MM.1S (cell line): Measurements from ENCODE around the gene PCNX3.

ENCODE experiments used
- DNase-seq: peaks from one replicate; pipeline ENCODE4 v3.0.0-alpha.2; 2015
- H2AFZ ChIP-seq: fragments of 300-600 bp; sonication (generic); 2 replicates; pipeline ENCODE4 v1.6.0; 2016; ENCODE audit warnings: antibody characterized with exemption, low read length
- H3F3A ChIP-seq: fragments of 300-600 bp; sonication (generic); 2 replicates; pipeline ENCODE4 v1.6.1; 2016; ENCODE audit warnings: mild to moderate bottlenecking, antibody characterized with exemption, low read length, moderate library complexity, mixed read lengths; ENCODE audit not compliant: insufficient read depth
- H3K27ac ChIP-seq: fragments of 300-600 bp; sonication (generic); 2 replicates; pipeline ENCODE4 v1.5.1; 2016; ENCODE audit warnings: mild to moderate bottlenecking, low read length
- H3K27me3 ChIP-seq: fragments of 300-600 bp; sonication (generic); replicated peaks from 2 replicates; pipeline ENCODE4 v1.6.0; 2016; ENCODE audit warnings: low read length; ENCODE audit not compliant: insufficient read depth
- H3K36me3 ChIP-seq: fragments of 300-600 bp; sonication (generic); replicated peaks from 2 replicates; pipeline ENCODE4 v1.6.1; 2016; ENCODE audit warnings: mild to moderate bottlenecking, low read length, mixed read lengths; ENCODE audit not compliant: insufficient read depth
- H3K4me1 ChIP-seq: fragments of 300-600 bp; sonication (generic); 2 replicates; pipeline ENCODE4 v1.6.1; 2016; ENCODE audit warnings: low read length, mixed read lengths
- H3K4me2 ChIP-seq: fragments of 300-600 bp; sonication (generic); 2 replicates; pipeline ENCODE4 v1.6.0; 2016; ENCODE audit warnings: low read depth, low read length
- H3K4me3 ChIP-seq: fragments of 300-600 bp; sonication (generic); 2 replicates; pipeline ENCODE4 v1.5.1; 2016; ENCODE audit warnings: low read length, mixed read lengths
- H3K79me2 ChIP-seq: fragments of 300-600 bp; sonication (generic); 2 replicates; pipeline ENCODE4 v1.6.1; 2016; ENCODE audit warnings: mixed run types, low read length, mixed read lengths
- H3K9ac ChIP-seq: fragments of 300-600 bp; sonication (generic); 2 replicates; pipeline ENCODE4 v1.6.1; 2016; ENCODE audit warnings: low read length, mixed read lengths
- H3K9me2 ChIP-seq: fragments of 300-600 bp; sonication (generic); replicated peaks from 2 replicates; pipeline ENCODE4 v1.6.1; 2016; ENCODE audit warnings: mild to moderate bottlenecking, low read length, mixed read lengths; ENCODE audit not compliant: insufficient read depth
- H3K9me3 ChIP-seq: fragments of 300-600 bp; sonication (generic); replicated peaks from 2 replicates; pipeline ENCODE4 v1.6.1; 2016; ENCODE audit warnings: mild to moderate bottlenecking, low read length, mixed read lengths; ENCODE audit not compliant: insufficient read depth
- H4K20me1 ChIP-seq: fragments of 300-600 bp; sonication (generic); 2 replicates; pipeline ENCODE4 v1.6.1; 2016; ENCODE audit warnings: mild to moderate bottlenecking, low read length, moderate library complexity, mixed read lengths; ENCODE audit not compliant: insufficient read depth
- EZH2 ChIP-seq: fragments of 300-600 bp; sonication (generic); optimal IDR thresholded peaks from 2 replicates; pipeline ENCODE3; 2017; ENCODE audit warnings: low read depth, mild to moderate bottlenecking, antibody characterized with exemption, low read length, mixed read lengths
- EZH2phosphoT487 ChIP-seq: fragments of 300-600 bp; sonication (generic); IDR thresholded peaks from 2 replicates; pipeline ENCODE4 v1.6.1; 2018; ENCODE audit warnings: antibody characterized with exemption, low read length
- TF ChIP-seq, protein P1 (sequence below): fragments of 300-600 bp; sonication (generic); IDR thresholded peaks from 2 replicates; pipeline ENCODE4 v1.5.1; 2016; ENCODE audit warnings: antibody characterized with exemption, low read length, mixed read lengths

PCNX3 gene

DNA sequence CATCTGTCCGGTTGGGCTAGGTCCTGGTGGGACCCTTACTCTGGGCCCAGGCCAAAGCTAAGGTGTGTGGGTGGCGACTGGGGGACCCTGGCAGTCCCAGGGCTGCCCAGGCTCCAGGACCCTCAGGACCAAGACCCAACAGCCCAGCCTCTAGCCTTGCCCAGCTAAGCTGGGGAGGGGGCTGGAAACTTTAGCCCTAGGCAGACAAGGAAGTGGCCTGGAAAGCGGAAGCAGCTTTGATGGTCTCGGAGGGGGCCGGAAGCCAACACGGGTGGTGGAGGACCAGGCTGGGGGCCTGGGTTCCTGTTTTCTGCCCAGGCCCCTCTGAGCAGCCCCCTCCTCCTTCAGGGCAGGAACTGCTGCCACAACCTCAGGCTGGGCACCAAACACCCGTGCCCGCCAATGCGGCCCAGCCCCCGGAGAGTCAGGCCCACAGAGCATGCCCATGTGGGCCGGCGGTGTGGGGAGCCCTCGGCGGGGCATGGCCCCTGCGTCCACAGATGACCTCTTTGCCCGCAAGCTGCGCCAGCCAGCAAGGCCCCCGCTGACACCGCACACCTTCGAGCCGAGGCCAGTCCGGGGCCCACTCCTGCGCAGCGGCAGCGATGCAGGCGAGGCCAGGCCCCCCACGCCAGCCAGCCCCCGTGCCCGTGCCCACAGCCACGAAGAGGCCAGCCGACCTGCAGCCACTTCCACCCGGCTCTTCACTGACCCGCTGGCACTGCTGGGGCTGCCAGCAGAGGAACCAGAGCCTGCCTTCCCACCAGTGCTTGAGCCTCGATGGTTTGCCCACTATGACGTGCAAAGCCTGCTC, 25.1 kb downstream of the PCNX3 start:
- Histone ChIP-seq H3K4me3 (no peak overlapping the region), H3K9me3 (no peaks in the 10 kb centered on the region), H3K36me3 (no peaks in the 10 kb centered on the region), H3K79me2 (peaks cover 9% of the 10 kb centered on the region; the same call in 1 of the 2 replicates), H3K9ac (no peak overlapping the region), H3K27ac (no peak overlapping the region), H3K9me2 (no peaks in the 10 kb centered on the region), H3K4me1 (peaks cover 9% of the 10 kb centered on the region), H4K20me1 (no peaks in the 10 kb centered on the region), H3K27me3 (no peaks in the 10 kb centered on the region), H3K4me2 (no peak overlapping the region), H2AFZ (no peak overlapping the region), H3F3A (peaks cover 14% of the 10 kb centered on the region)
- no peak for DNase-seq
- TF ChIP-seq, protein P1, sequence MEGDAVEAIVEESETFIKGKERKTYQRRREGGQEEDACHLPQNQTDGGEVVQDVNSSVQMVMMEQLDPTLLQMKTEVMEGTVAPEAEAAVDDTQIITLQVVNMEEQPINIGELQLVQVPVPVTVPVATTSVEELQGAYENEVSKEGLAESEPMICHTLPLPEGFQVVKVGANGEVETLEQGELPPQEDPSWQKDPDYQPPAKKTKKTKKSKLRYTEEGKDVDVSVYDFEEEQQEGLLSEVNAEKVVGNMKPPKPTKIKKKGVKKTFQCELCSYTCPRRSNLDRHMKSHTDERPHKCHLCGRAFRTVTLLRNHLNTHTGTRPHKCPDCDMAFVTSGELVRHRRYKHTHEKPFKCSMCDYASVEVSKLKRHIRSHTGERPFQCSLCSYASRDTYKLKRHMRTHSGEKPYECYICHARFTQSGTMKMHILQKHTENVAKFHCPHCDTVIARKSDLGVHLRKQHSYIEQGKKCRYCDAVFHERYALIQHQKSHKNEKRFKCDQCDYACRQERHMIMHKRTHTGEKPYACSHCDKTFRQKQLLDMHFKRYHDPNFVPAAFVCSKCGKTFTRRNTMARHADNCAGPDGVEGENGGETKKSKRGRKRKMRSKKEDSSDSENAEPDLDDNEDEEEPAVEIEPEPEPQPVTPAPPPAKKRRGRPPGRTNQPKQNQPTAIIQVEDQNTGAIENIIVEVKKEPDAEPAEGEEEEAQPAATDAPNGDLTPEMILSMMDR: no peak
- TF ChIP-seq EZH2phosphoT487 (no peak), EZH2 (no peak)

DNA sequence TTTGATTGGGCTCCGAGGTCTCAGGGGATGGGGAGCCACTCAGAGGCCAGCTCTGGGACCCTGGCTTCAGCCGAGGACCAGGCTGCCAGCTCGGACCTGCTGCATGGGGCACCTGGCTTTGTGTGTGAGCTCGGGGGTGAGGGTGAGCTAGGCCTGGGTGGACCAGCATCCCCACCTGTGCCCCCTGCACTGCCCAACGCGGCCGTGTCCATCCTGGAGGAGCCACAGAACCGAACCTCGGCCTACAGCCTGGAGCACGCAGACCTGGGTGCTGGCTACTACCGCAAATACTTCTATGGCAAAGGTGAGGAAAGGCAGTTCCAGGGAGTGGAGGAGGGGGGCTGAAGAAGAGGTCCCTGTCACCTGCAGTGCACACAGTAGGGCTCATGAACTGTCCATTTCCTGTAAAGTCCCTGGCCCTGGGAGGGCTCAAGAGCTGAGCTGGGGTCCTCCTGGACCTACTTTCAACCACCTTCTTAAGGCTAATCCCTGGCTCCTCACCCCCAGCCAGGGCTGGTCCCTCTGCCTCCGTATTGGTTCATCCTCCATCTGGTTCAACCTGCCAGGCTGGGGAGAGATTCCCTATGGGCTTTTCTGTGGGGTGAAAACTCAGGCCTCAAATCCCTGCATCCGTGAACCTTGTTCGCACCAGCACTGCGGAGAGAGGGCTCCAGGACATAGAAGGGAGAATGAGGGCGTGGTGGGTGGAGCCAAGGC, 25.9 kb downstream of the PCNX3 start:
- no peak overlapping the region for H2AFZ ChIP-seq
- no peak overlapping the region for H3K4me3 ChIP-seq
- H3K9ac ChIP-seq: no peak overlapping the region
- H3K9me3 ChIP-seq: no peaks in the 10 kb centered on the region
- TF ChIP-seq, protein P1: no peak
- no peak for TF ChIP-seq EZH2
- no peak for TF ChIP-seq EZH2phosphoT487
- H3K4me2 ChIP-seq: no peak overlapping the region
- peaks cover 9% of the 10 kb centered on the region; the same call in 1 of the 2 replicates for H3K79me2 ChIP-seq
- no peaks in the 10 kb centered on the region for H4K20me1 ChIP-seq
- H3F3A ChIP-seq: peaks cover 14% of the 10 kb centered on the region
- no peak for DNase-seq
- no peak overlapping the region for H3K27ac ChIP-seq
- no peaks in the 10 kb centered on the region for H3K36me3 ChIP-seq
- no peaks in the 10 kb centered on the region for H3K27me3 ChIP-seq
- H3K9me2 ChIP-seq: no peaks in the 10 kb centered on the region
- H3K4me1 ChIP-seq: peaks cover 9% of the 10 kb centered on the region

DNA sequence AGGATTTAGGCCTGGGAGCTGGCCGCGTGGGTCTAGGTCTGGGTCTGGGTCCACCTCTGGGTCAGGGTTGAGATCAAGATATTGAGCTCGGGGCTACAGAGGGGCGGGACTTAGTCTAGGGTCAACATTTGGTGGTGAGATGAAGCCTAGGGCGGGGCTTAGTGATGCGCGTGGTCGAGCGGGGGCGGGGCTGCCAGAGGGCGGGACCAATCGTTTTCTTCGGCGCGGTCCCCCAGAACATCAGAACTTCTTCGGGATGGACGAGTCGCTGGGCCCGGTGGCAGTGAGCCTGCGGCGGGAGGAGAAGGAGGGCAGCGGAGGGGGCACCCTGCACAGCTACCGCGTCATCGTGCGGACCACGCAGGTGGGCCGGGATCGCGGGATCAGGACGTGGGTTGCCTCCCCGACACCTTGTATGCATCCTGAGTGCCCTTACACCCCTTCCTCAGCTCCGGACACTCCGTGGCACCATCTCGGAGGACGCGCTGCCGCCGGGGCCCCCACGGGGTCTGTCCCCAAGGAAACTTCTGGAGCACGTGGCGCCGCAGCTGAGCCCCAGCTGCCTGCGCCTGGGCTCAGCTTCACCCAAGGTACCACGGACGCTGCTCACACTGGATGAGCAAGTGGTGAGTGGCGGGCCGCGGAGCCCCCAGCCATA, 26.6 kb downstream of the PCNX3 start:
- H3K9ac ChIP-seq: no peak overlapping the region
- H4K20me1 ChIP-seq: no peaks in the 10 kb centered on the region
- no peaks in the 10 kb centered on the region for H3K36me3 ChIP-seq
- TF ChIP-seq, protein P1: no peak
- TF ChIP-seq EZH2phosphoT487 (no peak), EZH2 (no peak)
- H3K9me2 ChIP-seq: no peaks in the 10 kb centered on the region
- H3K4me3 ChIP-seq: no peak overlapping the region
- no peak overlapping the region for H3K4me2 ChIP-seq
- peaks cover 9% of the 10 kb centered on the region for H3K4me1 ChIP-seq
- no peak overlapping the region for H2AFZ ChIP-seq
- no peaks in the 10 kb centered on the region for H3K9me3 ChIP-seq
- H3K27me3 ChIP-seq: no peaks in the 10 kb centered on the region
- H3K27ac ChIP-seq: no peak overlapping the region
- H3K79me2 ChIP-seq: peaks cover 9% of the 10 kb centered on the region; the same call in 1 of the 2 replicates
- peaks cover 10% of the 10 kb centered on the region for H3F3A ChIP-seq
- DNase-seq: no peak
